Endothelial cell of umbilical vein (primary cell): ENCODE results near the gene GLTP.

ENCODE experiments used
- GATA2 ChIP-seq: IDR thresholded peaks from 2 replicates; pipeline ENCODE4 v1.7.0; 2011; ENCODE audit warnings: low read depth, mild to moderate bottlenecking, moderate library complexity, mixed read lengths, low read length; ENCODE audit not compliant: insufficient read length, insufficient read depth
- JUN ChIP-seq: IDR thresholded peaks from 2 replicates; pipeline ENCODE4 v1.6.1; 2011; ENCODE audit warnings: borderline replicate concordance, low read depth; ENCODE audit not compliant: insufficient read length, insufficient read depth
- POLR2A ChIP-seq: IDR thresholded peaks from 2 replicates; pipeline ENCODE4 v1.6.1; 2012; ENCODE audit warnings: low read depth, mild to moderate bottlenecking, control low read depth, low read length
- POLR2AphosphoS5 ChIP-seq: IDR thresholded peaks from 2 replicates; pipeline ENCODE4 v1.6.1; 2012; ENCODE audit warnings: low read depth, mild to moderate bottlenecking, control low read depth, low read length, moderate library complexity; ENCODE audit not compliant: insufficient read depth

DNA sequence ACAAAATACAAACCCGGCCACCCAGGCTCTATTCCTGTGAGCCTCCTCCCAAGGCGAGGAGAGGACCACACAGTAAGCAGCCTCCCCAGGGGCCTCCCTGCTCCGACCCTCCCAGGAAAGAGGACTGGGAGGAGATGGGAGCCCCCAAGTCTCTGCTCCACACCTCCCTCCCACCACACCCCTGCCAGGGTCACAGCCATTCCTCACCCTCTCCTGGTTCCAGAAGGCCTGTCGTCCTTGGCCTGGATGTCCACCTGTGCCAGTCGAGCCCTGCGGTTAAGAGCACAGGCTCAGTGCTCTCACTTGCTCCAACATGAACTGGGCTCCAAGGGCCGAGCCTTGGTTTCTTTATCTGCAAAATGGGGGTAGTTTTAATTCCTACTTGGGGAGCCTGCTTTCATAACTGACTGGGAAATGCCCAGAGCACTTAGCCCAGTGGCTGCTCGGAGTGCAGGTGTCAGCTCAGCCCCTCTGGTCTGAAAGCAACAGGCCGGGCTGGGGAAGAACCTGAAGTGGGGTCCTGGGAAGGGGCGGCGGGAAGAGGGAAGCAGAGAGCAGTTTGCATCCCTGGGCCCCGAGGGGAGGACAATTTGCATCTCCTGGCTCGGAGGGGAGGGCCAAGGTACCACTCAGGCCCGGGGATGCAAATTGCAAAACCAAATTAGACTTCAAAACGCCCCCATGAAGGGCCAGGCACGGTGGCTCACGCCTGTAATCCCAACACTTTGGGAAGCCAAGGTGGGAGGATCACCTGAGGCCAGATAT is 43.3 kb upstream of the GLTP start:
- TF ChIP-seq JUN (no peak), POLR2AphosphoS5 (no peak), GATA2 (no peak), POLR2A (no peak)
